ENCODE results near the gene TTLL11. TPM values are rescaled to one million over a fixed set of nuclear protein-coding genes. Genes with fewer than 3 reads are reported as not detected.

Gene TTLL11
- total and polyA plus RNA-seq, 2 experiments from 2014 or later, result 0.57 to 1.4 TPM

DNA sequence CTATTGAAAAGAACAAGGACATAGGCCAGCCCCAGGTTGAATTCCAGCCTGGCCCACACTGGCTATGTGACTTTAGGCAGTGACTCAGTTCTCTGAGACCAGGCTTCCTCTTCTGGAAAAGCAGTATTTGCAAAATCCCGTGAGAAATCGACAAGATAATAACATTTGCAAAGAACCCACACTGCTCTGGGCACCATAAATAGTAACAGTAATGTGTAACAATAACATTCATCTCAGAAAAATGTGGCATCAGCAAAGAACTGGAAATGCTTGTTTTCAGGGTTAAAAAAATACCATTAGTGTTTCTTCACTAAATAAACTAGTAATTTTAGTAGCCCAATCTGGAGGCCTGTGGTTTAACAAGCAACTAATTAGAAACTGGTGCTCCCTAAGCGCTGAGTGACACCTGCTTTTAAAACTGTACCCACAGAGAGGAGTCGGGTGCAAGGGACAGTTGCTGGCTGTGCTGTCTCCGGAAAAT lies 148.4 kb downstream of the TTLL11 start (continued):
- TF ChIP-seq CTCF (conservative IDR thresholded peaks at IDR 0.05; ENCODE audit: low read depth in 2 of 2), result no peak
- no peak for TF ChIP-seq ZNF331 (CRISPR knock-in tag; IDR thresholded peaks at IDR 0.05; ENCODE audit: low read depth)
- no peak for TF ChIP-seq JUNB (IDR thresholded peaks at IDR 0.05; ENCODE audit: unreplicated experiment)
- no peak for TF ChIP-seq ZNF114 (CRISPR knock-in tag; IDR thresholded peaks at IDR 0.05)
- TF ChIP-seq STAT1 (IDR thresholded peaks at IDR 0.05; ENCODE audit: unreplicated experiment), result no peak

GRCh38 chr9:121943463-121943862 lies 149.6 kb downstream of the TTLL11 start:
- H3K27ac Mint-ChIP-seq, result no peak overlapping the region
- Histone ChIP-seq H2AFZ (no peak overlapping the region), H3K79me2 (replicated peaks; ENCODE audit: insufficient read depth) (no peaks in the 10 kb centered on the region), H3K27me3 (ENCODE audit: insufficient read depth) (no peaks in the 10 kb centered on the region), H3F3A (replicated peaks; ENCODE audit: low read depth) (no peaks in the 10 kb centered on the region), H3K9me2 (ENCODE audit: insufficient read depth) (no peaks in the 10 kb centered on the region), H3K36me3 (ENCODE audit: insufficient read depth) (no peaks in the 10 kb centered on the region), H3K27ac (ENCODE audit: low read depth) (no peak overlapping the region), H3K4me1 (ENCODE audit: insufficient read depth) (peaks cover 15% of the 10 kb centered on the region), H3K4me2 (no peak overlapping the region), H4K20me1 (replicated peaks; ENCODE audit: insufficient read depth) (no peaks in the 10 kb centered on the region), H3K4me3 (no peak overlapping the region)
- H3K27me3 Mint-ChIP-seq (ENCODE audit: insufficient read depth, low read depth, poor library complexity), result peaks cover 6% of the 10 kb centered on the region
- H3K4me1 Mint-ChIP-seq, result peaks cover 24% of the 10 kb centered on the region
- no peak for ATAC-seq
- no peaks in the 10 kb centered on the region for H3K9me3 Mint-ChIP-seq
- DNase-seq (ENCODE audit: low spot score), result no peak
- H3K36me3 Mint-ChIP-seq (ENCODE audit: low read depth), result no peaks in the 10 kb centered on the region
- H3K4me3 Mint-ChIP-seq, result no peak overlapping the region
- TF ChIP-seq CREB1 (CRISPR knock-in tag; IDR thresholded peaks at IDR 0.05; ENCODE audit: low read depth), result no peak
- no peak for TF ChIP-seq NANOG (IDR thresholded peaks at IDR 0.05; ENCODE audit: borderline replicate concordance)
- TF ChIP-seq, protein P1, sequence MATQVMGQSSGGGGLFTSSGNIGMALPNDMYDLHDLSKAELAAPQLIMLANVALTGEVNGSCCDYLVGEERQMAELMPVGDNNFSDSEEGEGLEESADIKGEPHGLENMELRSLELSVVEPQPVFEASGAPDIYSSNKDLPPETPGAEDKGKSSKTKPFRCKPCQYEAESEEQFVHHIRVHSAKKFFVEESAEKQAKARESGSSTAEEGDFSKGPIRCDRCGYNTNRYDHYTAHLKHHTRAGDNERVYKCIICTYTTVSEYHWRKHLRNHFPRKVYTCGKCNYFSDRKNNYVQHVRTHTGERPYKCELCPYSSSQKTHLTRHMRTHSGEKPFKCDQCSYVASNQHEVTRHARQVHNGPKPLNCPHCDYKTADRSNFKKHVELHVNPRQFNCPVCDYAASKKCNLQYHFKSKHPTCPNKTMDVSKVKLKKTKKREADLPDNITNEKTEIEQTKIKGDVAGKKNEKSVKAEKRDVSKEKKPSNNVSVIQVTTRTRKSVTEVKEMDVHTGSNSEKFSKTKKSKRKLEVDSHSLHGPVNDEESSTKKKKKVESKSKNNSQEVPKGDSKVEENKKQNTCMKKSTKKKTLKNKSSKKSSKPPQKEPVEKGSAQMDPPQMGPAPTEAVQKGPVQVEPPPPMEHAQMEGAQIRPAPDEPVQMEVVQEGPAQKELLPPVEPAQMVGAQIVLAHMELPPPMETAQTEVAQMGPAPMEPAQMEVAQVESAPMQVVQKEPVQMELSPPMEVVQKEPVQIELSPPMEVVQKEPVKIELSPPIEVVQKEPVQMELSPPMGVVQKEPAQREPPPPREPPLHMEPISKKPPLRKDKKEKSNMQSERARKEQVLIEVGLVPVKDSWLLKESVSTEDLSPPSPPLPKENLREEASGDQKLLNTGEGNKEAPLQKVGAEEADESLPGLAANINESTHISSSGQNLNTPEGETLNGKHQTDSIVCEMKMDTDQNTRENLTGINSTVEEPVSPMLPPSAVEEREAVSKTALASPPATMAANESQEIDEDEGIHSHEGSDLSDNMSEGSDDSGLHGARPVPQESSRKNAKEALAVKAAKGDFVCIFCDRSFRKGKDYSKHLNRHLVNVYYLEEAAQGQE (IDR thresholded peaks at IDR 0.05; ENCODE audit: unreplicated experiment), result no peak
- no peak for TF ChIP-seq ZNF114 (CRISPR knock-in tag; IDR thresholded peaks at IDR 0.05)
- TF ChIP-seq STAT1 (IDR thresholded peaks at IDR 0.05; ENCODE audit: unreplicated experiment), result no peak
- TF ChIP-seq CTCF (conservative IDR thresholded peaks at IDR 0.05; ENCODE audit: low read depth in 2 of 2), result no peak
- TF ChIP-seq, protein P2, sequence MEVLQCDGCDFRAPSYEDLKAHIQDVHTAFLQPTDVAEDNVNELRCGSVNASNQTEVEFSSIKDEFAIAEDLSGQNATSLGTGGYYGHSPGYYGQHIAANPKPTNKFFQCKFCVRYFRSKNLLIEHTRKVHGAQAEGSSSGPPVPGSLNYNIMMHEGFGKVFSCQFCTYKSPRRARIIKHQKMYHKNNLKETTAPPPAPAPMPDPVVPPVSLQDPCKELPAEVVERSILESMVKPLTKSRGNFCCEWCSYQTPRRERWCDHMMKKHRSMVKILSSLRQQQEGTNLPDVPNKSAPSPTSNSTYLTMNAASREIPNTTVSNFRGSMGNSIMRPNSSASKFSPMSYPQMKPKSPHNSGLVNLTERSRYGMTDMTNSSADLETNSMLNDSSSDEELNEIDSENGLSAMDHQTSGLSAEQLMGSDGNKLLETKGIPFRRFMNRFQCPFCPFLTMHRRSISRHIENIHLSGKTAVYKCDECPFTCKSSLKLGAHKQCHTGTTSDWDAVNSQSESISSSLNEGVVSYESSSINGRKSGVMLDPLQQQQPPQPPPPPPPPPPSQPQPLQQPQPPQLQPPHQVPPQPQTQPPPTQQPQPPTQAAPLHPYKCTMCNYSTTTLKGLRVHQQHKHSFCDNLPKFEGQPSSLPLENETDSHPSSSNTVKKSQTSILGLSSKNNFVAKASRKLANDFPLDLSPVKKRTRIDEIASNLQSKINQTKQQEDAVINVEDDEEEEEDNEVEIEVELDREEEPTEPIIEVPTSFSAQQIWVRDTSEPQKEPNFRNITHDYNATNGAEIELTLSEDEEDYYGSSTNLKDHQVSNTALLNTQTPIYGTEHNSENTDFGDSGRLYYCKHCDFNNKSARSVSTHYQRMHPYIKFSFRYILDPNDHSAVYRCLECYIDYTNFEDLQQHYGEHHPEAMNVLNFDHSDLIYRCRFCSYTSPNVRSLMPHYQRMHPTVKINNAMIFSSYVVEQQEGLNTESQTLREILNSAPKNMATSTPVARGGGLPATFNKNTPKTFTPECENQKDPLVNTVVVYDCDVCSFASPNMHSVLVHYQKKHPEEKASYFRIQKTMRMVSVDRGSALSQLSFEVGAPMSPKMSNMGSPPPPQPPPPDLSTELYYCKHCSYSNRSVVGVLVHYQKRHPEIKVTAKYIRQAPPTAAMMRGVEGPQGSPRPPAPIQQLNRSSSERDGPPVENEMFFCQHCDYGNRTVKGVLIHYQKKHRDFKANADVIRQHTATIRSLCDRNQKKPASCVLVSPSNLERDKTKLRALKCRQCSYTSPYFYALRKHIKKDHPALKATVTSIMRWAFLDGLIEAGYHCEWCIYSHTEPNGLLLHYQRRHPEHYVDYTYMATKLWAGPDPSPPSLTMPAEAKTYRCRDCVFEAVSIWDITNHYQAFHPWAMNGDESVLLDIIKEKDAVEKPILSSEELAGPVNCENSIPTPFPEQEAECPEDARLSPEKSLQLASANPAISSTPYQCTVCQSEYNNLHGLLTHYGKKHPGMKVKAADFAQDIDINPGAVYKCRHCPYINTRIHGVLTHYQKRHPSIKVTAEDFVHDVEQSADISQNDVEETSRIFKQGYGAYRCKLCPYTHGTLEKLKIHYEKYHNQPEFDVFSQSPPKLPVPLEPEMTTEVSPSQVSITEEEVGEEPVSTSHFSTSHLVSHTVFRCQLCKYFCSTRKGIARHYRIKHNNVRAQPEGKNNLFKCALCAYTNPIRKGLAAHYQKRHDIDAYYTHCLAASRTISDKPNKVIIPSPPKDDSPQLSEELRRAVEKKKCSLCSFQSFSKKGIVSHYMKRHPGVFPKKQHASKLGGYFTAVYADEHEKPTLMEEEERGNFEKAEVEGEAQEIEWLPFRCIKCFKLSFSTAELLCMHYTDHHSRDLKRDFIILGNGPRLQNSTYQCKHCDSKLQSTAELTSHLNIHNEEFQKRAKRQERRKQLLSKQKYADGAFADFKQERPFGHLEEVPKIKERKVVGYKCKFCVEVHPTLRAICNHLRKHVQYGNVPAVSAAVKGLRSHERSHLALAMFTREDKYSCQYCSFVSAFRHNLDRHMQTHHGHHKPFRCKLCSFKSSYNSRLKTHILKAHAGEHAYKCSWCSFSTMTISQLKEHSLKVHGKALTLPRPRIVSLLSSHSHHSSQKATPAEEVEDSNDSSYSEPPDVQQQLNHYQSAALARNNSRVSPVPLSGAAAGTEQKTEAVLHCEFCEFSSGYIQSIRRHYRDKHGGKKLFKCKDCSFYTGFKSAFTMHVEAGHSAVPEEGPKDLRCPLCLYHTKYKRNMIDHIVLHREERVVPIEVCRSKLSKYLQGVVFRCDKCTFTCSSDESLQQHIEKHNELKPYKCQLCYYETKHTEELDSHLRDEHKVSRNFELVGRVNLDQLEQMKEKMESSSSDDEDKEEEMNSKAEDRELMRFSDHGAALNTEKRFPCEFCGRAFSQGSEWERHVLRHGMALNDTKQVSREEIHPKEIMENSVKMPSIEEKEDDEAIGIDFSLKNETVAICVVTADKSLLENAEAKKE (CRISPR knock-in tag; IDR thresholded peaks at IDR 0.05), result no peak
- TF ChIP-seq ZNF331 (CRISPR knock-in tag; IDR thresholded peaks at IDR 0.05; ENCODE audit: low read depth), result no peak
